HG02798 (cell line): Measurements from ENCODE around the gene DRG2.

Experiments
- ATAC-seq: cut with Tn5 transposase; IDR thresholded peaks from one replicate; pipeline ENCODE4 v1.9.1; 2021; ENCODE audit warnings: mild to moderate bottlenecking; ENCODE audit not compliant: unreplicated experiment, poor library complexity

Gene DRG2

GRCh38 chr17:18087610-18088491 lies at the start of gene DRG2:
Gene DRG2 (plus strand): TSS chr17:18087948. CDS start chr17:18088024, 76 bp downstream.
- peak; percentile 89 for ATAC-seq

DNA sequence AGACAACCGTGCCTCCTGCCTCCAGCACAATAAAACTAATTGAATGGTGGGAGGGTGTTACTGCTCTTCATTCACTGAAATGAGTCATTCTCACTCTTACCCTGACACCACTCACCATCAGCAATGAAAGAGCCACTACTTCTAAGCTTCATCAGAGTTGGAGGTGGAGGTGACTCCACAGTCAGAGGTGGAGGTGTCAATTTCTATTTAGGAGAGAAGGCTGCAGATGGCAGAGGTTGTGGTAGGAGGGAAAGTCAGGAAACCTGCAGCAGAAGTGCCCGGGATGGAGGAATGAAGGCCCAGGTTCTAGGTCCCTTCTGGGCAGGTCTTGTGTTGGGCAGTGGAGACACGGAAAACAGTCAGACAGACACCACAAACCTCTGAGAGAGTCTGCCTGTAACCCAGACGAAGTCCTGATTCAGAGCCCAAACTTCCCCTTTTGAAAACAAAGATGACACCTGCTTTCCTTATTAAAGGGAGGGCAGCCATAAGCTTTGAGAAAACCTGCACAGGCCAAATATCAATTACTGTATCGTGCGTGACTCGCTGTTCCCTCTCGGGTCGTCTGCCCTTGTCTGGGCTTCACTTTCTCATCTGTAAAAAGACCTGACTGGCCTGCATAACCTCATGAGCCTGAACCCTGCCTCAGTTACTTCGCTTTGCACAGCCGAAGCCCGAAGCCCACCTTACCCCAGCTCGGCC lies 49.4 kb upstream of the DRG2 start:
- no peak for ATAC-seq

GRCh38 chr17:18038861-18039534 lies 48.8 kb upstream of the DRG2 start, which contains the start of the genes ATPAF2 and GID4:
Gene ATPAF2 (minus strand): TSS chr17:18039168. CDS start chr17:18039013, 155 bp downstream.
Gene GID4 (plus strand): TSS chr17:18039408. CDS start chr17:18039465, 57 bp downstream.
- ATAC-seq: peak; percentile 95

DNA sequence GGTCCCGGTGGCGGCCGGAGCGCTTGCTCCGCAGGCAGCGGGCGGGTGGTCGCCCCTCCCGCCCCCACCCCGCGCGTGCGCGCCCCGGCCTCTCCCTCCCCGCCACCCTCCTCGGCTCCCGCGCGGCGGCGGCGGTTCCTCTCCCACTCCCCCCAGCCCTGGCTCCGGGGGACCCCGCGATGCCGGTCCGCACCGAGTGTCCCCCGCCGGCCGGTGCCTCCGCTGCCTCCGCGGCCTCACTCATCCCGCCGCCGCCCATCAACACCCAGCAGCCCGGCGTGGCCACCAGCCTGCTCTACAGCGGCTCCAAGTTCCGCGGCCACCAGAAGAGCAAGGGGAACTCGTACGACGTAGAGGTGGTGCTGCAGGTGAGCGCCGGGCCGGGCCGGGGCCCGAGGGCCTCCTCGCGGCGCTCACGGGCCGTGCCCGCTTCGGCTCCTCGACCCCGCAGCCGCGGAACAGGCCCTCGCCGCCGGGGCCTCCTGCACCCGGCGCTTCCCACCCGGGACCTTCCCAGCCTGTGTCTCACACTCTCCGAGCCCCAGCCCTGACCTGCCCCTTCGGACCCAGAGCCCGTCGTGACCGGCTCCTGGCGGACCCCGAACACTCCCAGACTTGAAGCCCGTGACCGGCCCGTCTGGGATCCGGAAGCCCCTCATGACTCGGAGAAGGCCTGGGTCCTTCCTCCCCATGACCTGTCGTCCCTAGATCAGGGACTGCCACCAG lies 48.0 kb upstream of the DRG2 start:
- ATAC-seq: peak; percentile 37

- ATAC-seq: no peak
These were observed 47.4 kb upstream of the DRG2 start for GRCh38 chr17:18040261-18040858.

- ATAC-seq: no peak
These were observed 46.0 kb upstream of the DRG2 start for GRCh38 chr17:18041776-18042175.

- no peak for ATAC-seq
These were observed 44.8 kb upstream of the DRG2 start for GRCh38 chr17:18042983-18043382.

GRCh38 chr17:18043491-18043890 lies 44.3 kb upstream of the DRG2 start:
- ATAC-seq: no peak

DNA sequence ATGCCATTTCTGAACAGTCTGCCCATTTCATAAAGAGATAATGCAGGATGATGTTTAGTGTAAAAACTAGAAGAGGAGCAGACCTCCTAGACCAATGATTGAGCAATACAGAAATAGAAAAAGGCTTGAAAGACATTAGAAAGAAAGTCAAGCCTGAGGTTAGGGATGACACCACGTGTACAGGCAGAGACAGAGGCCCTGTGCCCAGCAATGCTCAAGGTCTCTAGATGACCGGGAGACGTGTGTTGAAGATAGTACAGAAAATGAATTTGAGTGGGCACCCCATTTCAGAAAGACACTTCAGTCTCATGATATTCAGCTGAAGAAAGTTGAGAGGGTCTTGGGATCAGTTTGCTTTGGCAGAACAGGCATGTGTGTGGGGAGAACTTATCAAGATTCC lies 43.1 kb upstream of the DRG2 start:
- ATAC-seq: no peak

DNA sequence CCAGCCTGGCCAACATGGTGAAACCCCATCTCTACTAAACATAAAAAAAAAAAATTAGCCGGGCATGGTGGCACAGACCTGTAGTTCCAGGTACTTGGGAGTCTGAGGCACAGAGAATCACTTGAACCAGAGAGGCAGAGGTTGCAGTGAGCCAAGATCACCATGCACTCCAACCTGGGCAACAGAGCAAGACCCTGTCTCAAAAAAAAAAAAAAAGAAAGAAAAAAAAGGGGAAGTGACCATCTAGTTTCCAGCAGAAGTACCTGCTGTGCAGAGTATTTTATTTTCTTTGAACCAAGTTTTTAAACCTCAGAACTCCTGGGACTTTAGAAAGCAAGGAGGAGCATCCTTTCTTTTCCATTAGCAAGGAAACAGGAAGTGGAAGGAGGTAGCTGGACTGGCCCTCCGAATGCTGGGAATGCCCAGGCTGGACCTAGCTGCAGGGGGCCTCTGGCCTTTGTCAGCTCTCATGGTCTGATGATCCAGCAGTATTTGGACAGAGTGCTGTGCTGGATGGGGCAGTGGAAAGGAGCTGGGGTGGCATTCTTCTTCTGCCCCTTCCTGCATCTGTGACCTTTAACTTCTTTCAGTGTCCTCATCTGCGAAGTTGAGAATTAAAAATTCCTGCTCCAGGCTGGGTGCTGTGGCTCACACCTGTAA lies 41.9 kb upstream of the DRG2 start:
- no peak for ATAC-seq

DNA sequence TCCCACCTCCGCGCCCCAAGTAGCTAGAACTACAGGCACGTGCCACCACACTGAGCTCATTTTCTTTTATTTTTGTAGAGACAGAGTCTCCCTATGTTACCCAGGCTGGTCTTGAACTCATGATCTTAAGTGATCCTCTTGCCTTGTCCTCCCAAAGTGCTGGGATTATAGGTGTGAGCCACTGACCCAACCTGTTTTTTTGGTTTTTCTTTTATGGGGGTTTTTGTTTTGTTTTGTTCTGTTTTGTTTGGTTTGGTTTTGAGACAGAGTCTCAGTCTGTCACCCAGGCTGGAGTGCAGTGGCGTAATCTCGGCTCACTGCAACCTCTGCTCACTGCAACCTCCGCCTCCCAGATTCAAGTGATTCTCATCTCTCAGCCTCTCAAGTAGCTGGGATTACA lies 32.2 kb upstream of the DRG2 start:
- ATAC-seq: no peak

DNA sequence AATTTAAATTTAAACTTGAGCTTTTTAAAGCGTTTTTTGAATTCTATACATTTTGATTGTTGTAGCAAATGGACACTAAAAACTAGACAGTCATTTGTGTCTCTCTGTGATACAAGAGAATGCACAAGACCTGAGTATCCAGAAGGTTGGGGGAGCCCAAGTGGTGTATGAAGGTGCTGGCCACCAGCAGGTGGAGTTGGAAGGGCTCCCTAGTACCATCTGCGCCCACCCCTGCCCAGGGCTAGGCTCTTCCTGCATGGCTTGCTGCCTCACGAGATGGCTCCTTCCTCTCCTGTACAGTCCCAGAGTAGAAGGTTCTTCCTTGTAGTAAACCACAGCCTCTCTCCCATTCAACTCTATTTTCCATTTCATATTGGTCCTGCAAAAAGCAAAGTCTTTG lies 31.5 kb upstream of the DRG2 start:
- ATAC-seq: no peak

GRCh38 chr17:18059283-18059682 lies 28.5 kb upstream of the DRG2 start:
- no peak for ATAC-seq

DNA sequence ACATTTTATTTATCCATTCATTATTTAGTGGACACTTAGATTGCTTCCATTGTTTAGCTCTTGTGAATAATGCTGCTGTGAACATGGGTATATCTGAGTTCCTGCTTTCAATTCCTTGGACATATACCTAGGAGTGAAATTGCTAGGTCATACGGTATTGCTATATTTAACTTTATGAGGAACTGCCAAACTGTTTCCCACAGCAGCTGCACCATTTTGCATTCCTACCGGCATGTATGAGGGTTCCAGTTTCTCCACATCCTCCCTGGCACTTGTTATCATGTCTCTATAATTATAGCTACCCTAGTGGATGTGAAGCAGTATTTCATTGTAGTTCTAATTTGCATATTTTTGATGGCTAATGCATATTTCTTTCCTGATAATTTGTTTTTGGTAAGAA lies 23.7 kb upstream of the DRG2 start:
- ATAC-seq: no peak

- ATAC-seq: no peak
These were observed 22.2 kb upstream of the DRG2 start for GRCh38 chr17:18065546-18065945.

DNA sequence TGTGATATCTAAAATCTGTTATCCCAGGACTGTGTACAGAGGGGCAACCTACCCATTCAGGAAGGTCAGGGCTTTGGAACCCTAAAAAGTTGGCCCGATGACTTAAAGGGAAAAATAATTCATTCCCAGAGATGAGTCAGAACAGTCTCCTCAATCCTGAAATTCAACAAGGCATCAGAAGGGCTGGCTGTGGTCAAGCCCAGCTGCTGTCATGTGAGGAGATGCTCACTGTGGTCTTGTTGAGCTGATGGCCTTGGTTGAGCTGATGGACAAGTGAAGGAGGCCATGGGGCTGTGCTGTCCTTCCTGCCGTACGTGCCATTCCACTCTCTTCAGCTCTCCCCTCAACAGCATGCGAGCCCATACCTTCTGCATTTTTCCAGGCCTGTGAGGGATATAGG lies 20.9 kb upstream of the DRG2 start:
- ATAC-seq: no peak

DNA sequence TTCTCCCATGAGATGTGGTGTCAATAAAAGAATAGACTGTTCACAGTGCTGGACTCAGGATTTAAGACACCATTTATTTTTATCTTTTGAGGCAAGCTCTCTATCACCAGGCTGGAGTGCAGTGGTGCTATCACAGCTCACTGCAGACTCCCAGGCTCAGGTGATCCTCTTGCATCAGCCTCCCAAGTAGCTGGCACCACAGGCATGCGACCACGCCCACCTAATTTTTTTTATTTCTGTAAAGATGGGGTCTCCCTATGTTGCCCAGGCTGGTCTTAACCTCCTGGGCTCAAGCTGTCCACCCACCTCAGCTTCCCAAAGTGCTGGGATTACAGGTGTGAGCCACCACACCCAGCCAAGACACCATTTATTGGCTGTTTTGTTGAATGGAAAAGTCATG lies 18.6 kb upstream of the DRG2 start:
- no peak for ATAC-seq

- ATAC-seq: no peak
These were observed 16.8 kb upstream of the DRG2 start for GRCh38 chr17:18070861-18071340.

- ATAC-seq: no peak
These were observed 16.0 kb upstream of the DRG2 start for GRCh38 chr17:18071751-18072150.
